ENCODE measurements around the gene RAI14.

Gene RAI14

GRCh38 chr5:34832568-34832967 lies 176.4 kb downstream of the RAI14 start:
- Mint-ChIP-seq H3K9me3 (no peaks in the 10 kb centered on the region), H3K4me1 (ENCODE audit: low read depth) (no peaks in the 10 kb centered on the region), H3K27me3 (no peaks in the 10 kb centered on the region), H3K36me3 (ENCODE audit: low read depth) (no peaks in the 10 kb centered on the region), H3K27ac (no peak overlapping the region), H3K4me3 (no peak overlapping the region)

GRCh38 chr5:34833090-34833489 lies 177.0 kb downstream of the RAI14 start:
- Mint-ChIP-seq H3K27me3 (no peaks in the 10 kb centered on the region), H3K27ac (no peak overlapping the region), H3K4me3 (no peak overlapping the region)

GRCh38 chr5:34833976-34834793 lies 178.1 kb downstream of the RAI14 start:
- no peaks in the 10 kb centered on the region for H3K36me3 Mint-ChIP-seq (ENCODE audit: low read depth)
- no peak overlapping the region for H3K4me3 Mint-ChIP-seq
- no peak overlapping the region for H3K27ac Mint-ChIP-seq
- no peaks in the 10 kb centered on the region for H3K9me3 Mint-ChIP-seq
- H3K27me3 Mint-ChIP-seq: no peaks in the 10 kb centered on the region
- H3K4me1 Mint-ChIP-seq (ENCODE audit: low read depth): peaks cover 7% of the 10 kb centered on the region

More at GRCh38 chr5:34833090-34833489, 177.0 kb downstream of the RAI14 start:
- Mint-ChIP-seq H3K9me3 (no peaks in the 10 kb centered on the region), H3K36me3 (ENCODE audit: low read depth) (no peaks in the 10 kb centered on the region), H3K4me1 (ENCODE audit: low read depth) (no peaks in the 10 kb centered on the region)

GRCh38 chr5:34834794-34835089 lies 178.6 kb downstream of the RAI14 start:
- Mint-ChIP-seq H3K36me3 (ENCODE audit: low read depth) (no peaks in the 10 kb centered on the region), H3K27me3 (no peaks in the 10 kb centered on the region), H3K9me3 (no peaks in the 10 kb centered on the region), H3K4me1 (ENCODE audit: low read depth) (peaks cover 12% of the 10 kb centered on the region), H3K27ac (no peak overlapping the region), H3K4me3 (no peak overlapping the region)

- no peaks in the 10 kb centered on the region for H3K36me3 Mint-ChIP-seq (ENCODE audit: low read depth)
- H3K4me3 Mint-ChIP-seq: no peak overlapping the region
- peaks cover 13% of the 10 kb centered on the region for H3K4me1 Mint-ChIP-seq (ENCODE audit: low read depth)
- no peaks in the 10 kb centered on the region for H3K9me3 Mint-ChIP-seq
- H3K27me3 Mint-ChIP-seq: no peaks in the 10 kb centered on the region
- no peak overlapping the region for H3K27ac Mint-ChIP-seq
Measured at GRCh38 chr5:34835664-34836063, 179.5 kb downstream of the RAI14 start.

GRCh38 chr5:34838785-34839714 lies 182.9 kb downstream of the RAI14 start, which contains the start of gene TTC23L:
Gene TTC23L, plus strand, starts transcription at chr5:34839164. Its CDS starts 1,508 bp downstream, at chr5:34840672.
- Mint-ChIP-seq H3K27ac (peak within 1 kb of the TSS; percentile 89), H3K4me3 (peak within 1 kb of the TSS; percentile 89), H3K4me1 (ENCODE audit: low read depth) (peaks cover 13% of the 10 kb centered on the region), H3K9me3 (no peaks in the 10 kb centered on the region), H3K27me3 (no peaks in the 10 kb centered on the region), H3K36me3 (ENCODE audit: low read depth) (no peaks in the 10 kb centered on the region)

- Mint-ChIP-seq H3K36me3 (ENCODE audit: low read depth) (no peaks in the 10 kb centered on the region), H3K9me3 (no peaks in the 10 kb centered on the region)
Measured at GRCh38 chr5:34841816-34842215, 185.7 kb downstream of the RAI14 start.

GRCh38 chr5:34842554-34842953 lies 186.4 kb downstream of the RAI14 start:
- Mint-ChIP-seq H3K27ac (no peak overlapping the region), H3K4me3 (no peak overlapping the region), H3K27me3 (peaks cover 4% of the 10 kb centered on the region)

More at GRCh38 chr5:34841816-34842215, 185.7 kb downstream of the RAI14 start:
- peaks cover 3% of the 10 kb centered on the region for H3K27me3 Mint-ChIP-seq
- no peak overlapping the region for H3K4me3 Mint-ChIP-seq
- no peak overlapping the region for H3K27ac Mint-ChIP-seq
- peaks cover 13% of the 10 kb centered on the region for H3K4me1 Mint-ChIP-seq (ENCODE audit: low read depth)

GRCh38 chr5:34843497-34843896 lies 187.4 kb downstream of the RAI14 start:
- no peaks in the 10 kb centered on the region for H3K9me3 Mint-ChIP-seq
- H3K4me3 Mint-ChIP-seq: no peak overlapping the region
- peaks cover 9% of the 10 kb centered on the region for H3K4me1 Mint-ChIP-seq (ENCODE audit: low read depth)
- no peaks in the 10 kb centered on the region for H3K36me3 Mint-ChIP-seq (ENCODE audit: low read depth)
- H3K27ac Mint-ChIP-seq: no peak overlapping the region
- peaks cover 13% of the 10 kb centered on the region for H3K27me3 Mint-ChIP-seq

More at GRCh38 chr5:34842554-34842953, 186.4 kb downstream of the RAI14 start:
- no peaks in the 10 kb centered on the region for H3K36me3 Mint-ChIP-seq (ENCODE audit: low read depth)
- H3K9me3 Mint-ChIP-seq: no peaks in the 10 kb centered on the region
- H3K4me1 Mint-ChIP-seq (ENCODE audit: low read depth): peaks cover 13% of the 10 kb centered on the region

GRCh38 chr5:34844106-34844505 lies 188.0 kb downstream of the RAI14 start:
- no peaks in the 10 kb centered on the region for H3K9me3 Mint-ChIP-seq
- H3K4me3 Mint-ChIP-seq: no peak overlapping the region
- H3K4me1 Mint-ChIP-seq (ENCODE audit: low read depth): peaks cover 6% of the 10 kb centered on the region
- H3K36me3 Mint-ChIP-seq (ENCODE audit: low read depth): no peaks in the 10 kb centered on the region
- H3K27me3 Mint-ChIP-seq: peaks cover 15% of the 10 kb centered on the region
- H3K27ac Mint-ChIP-seq: no peak overlapping the region

GRCh38 chr5:34844999-34845398 lies 188.9 kb downstream of the RAI14 start:
- Mint-ChIP-seq H3K36me3 (ENCODE audit: low read depth) (no peaks in the 10 kb centered on the region), H3K9me3 (no peaks in the 10 kb centered on the region), H3K4me3 (no peak overlapping the region), H3K4me1 (ENCODE audit: low read depth) (no peaks in the 10 kb centered on the region), H3K27ac (no peak overlapping the region), H3K27me3 (peaks cover 15% of the 10 kb centered on the region)

GRCh38 chr5:34847056-34847455 lies 190.9 kb downstream of the RAI14 start:
- no peaks in the 10 kb centered on the region for H3K4me1 Mint-ChIP-seq (ENCODE audit: low read depth)
- H3K27me3 Mint-ChIP-seq: peaks cover 15% of the 10 kb centered on the region
- H3K36me3 Mint-ChIP-seq (ENCODE audit: low read depth): no peaks in the 10 kb centered on the region
- H3K4me3 Mint-ChIP-seq: no peak overlapping the region
- no peaks in the 10 kb centered on the region for H3K9me3 Mint-ChIP-seq
- no peak overlapping the region for H3K27ac Mint-ChIP-seq

- no peak overlapping the region for H3K4me3 Mint-ChIP-seq
- H3K9me3 Mint-ChIP-seq: no peaks in the 10 kb centered on the region
- no peak overlapping the region for H3K27ac Mint-ChIP-seq
- peaks cover 15% of the 10 kb centered on the region for H3K27me3 Mint-ChIP-seq
- no peaks in the 10 kb centered on the region for H3K4me1 Mint-ChIP-seq (ENCODE audit: low read depth)
- H3K36me3 Mint-ChIP-seq (ENCODE audit: low read depth): no peaks in the 10 kb centered on the region
Measured at GRCh38 chr5:34847552-34847951, 191.4 kb downstream of the RAI14 start.

- Mint-ChIP-seq H3K9me3 (no peaks in the 10 kb centered on the region), H3K4me3 (no peak overlapping the region), H3K27ac (no peak overlapping the region), H3K4me1 (ENCODE audit: low read depth) (no peaks in the 10 kb centered on the region), H3K27me3 (peaks cover 15% of the 10 kb centered on the region), H3K36me3 (ENCODE audit: low read depth) (no peaks in the 10 kb centered on the region)
Measured at GRCh38 chr5:34848230-34848629, 192.1 kb downstream of the RAI14 start.

GRCh38 chr5:34849253-34849652 lies 193.1 kb downstream of the RAI14 start:
- H3K27me3 Mint-ChIP-seq: peaks cover 15% of the 10 kb centered on the region
- no peaks in the 10 kb centered on the region for H3K36me3 Mint-ChIP-seq (ENCODE audit: low read depth)

More at GRCh38 chr5:34849253-34849652, 193.1 kb downstream of the RAI14 start:
- H3K27ac Mint-ChIP-seq: no peak overlapping the region
- H3K9me3 Mint-ChIP-seq: no peaks in the 10 kb centered on the region
- H3K4me1 Mint-ChIP-seq (ENCODE audit: low read depth): no peaks in the 10 kb centered on the region
- H3K4me3 Mint-ChIP-seq: no peak overlapping the region

Measured in stimulated activated naive CD8-positive, alpha-beta T cell treated with anti-CD3 and anti-CD28 coated beads, Interleukin-15, Interleukin-2, amounts not matched to agents 100 ng/mL and 50 ng/mL, for 24 hours (primary cell).